Caco-2 (cell line): ENCODE results near the gene TAS1R3. TPM values are rescaled to one million over a fixed set of nuclear protein-coding genes. Genes with fewer than 3 reads are reported as not detected.

Experiments used
- BruUV-seq: library from RNA; stranded (reverse); fragments of 400-500 nt; replicated peaks from 2 replicates; lab custom pipeline; 2021; lab: Mats Ljungman, UMichigan
- CTCF ChIA-PET: fragments of 300-600 bp; sonication (Branson Sonifier 250); formaldehyde crosslinking; loops from one replicate; lab custom pipeline; 2022; ENCODE audit warnings: antibody characterized with exemption; lab: Charles Lee
- POLR2A ChIA-PET: fragments of 300-600 bp; sonication (Branson Sonifier 250); formaldehyde crosslinking; loops from one replicate; lab custom pipeline; 2022; ENCODE audit warnings: antibody characterized with exemption; lab: Charles Lee
- DNase-seq, 2 experiments: peaks; one replicate each; pipeline versions ENCODE4 v3.0.0 to v3.0.0-alpha.2; 2020 to 2022
- H3K27me3 ChIP-seq: replicated peaks from 2 replicates; pipeline ENCODE4 v1.6.0; 2011; ENCODE audit warnings: low read length; ENCODE audit not compliant: control insufficient read depth, insufficient read depth
- H3K36me3 ChIP-seq: 2 replicates; pipeline ENCODE4 v1.5.1; 2011; ENCODE audit warnings: low read length; ENCODE audit not compliant: control insufficient read depth, insufficient read depth
- H3K4me1 ChIP-seq: fragments of 250-450 bp; sonication (Bioruptor Pico); 2 replicates; pipeline ENCODE4 v1.5.1; 2020; ENCODE audit warnings: mild to moderate bottlenecking
- H3K4me3 ChIP-seq: 2 replicates; pipeline ENCODE4 v1.5.1; 2011; ENCODE audit warnings: low read depth, mild to moderate bottlenecking, control low read depth, low read length
- H3K9me3 ChIP-seq: fragments of 250-450 bp; sonication (Bioruptor Pico); 2 replicates; pipeline ENCODE4 v1.5.1; 2020; ENCODE audit warnings: mild to moderate bottlenecking, moderate library complexity
- H3K27ac Mint-ChIP-seq: one replicate; pipeline ENCODE4 v1.8.0; 2022; ENCODE audit warnings: mixed read lengths; ENCODE audit not compliant: unreplicated experiment
- H3K27me3 Mint-ChIP-seq: one replicate; pipeline ENCODE4 v1.8.0; 2022; ENCODE audit warnings: mixed read lengths; ENCODE audit not compliant: insufficient read depth, unreplicated experiment
- H3K36me3 Mint-ChIP-seq: one replicate; pipeline ENCODE4 v1.8.0; 2022; ENCODE audit warnings: mild to moderate bottlenecking, mixed read lengths; ENCODE audit not compliant: insufficient read depth, unreplicated experiment
- H3K4me1 Mint-ChIP-seq: one replicate; pipeline ENCODE4 v1.8.0; 2022; ENCODE audit warnings: low read depth, mixed read lengths; ENCODE audit not compliant: unreplicated experiment
- H3K4me3 Mint-ChIP-seq: one replicate; pipeline ENCODE4 v1.8.0; 2022; ENCODE audit warnings: mild to moderate bottlenecking, moderate library complexity, mixed read lengths; ENCODE audit not compliant: unreplicated experiment
- H3K9me3 Mint-ChIP-seq: one replicate; pipeline ENCODE4 v1.8.0; 2022; ENCODE audit warnings: mixed read lengths; ENCODE audit not compliant: unreplicated experiment
- CTCF ChIP-seq, 2 experiments: fragments of 200-600 bp in 1 of 2; IDR thresholded peaks; 1 replicate in 1 of 2; 2 replicates in 1 of 2; pipeline versions ENCODE4 v1.5.1 to v1.8.0; 2011 to 2022; ENCODE audit warnings: antibody characterized with exemption in 1 of 2, control low read depth in 1 of 2, inconsistent platforms in 1 of 2, low read depth in 1 of 2, low read length in 1 of 2, mild to moderate bottlenecking in 1 of 2, moderate library complexity in 1 of 2; ENCODE audit not compliant: insufficient read depth in 1 of 2, severe bottlenecking in 1 of 2, unreplicated experiment in 1 of 2
- intact Hi-C: fragments of 100-400 bp; cut with micrococcal nuclease; formaldehyde crosslinking; loops from one replicate; pipeline ENCODE4 v1.10.0; 2022; ENCODE audit not compliant: unreplicated experiment
- total RNA-seq: library from RNA; stranded (reverse); gene quantifications from 2 replicates; pipeline ENCODE4 v1.2.3, GENCODE V29; 2022

TAS1R3 gene
- total RNA-seq, 1 experiment from 2014 or later = 0.29 TPM

GRCh38 chr1:1285611-1286311, 45.3 kb upstream of the TAS1R3 start:
- H3K9me3 Mint-ChIP-seq = peaks cover 8% of the 10 kb centered on the region
- Histone ChIP-seq H3K9me3 (no peaks in the 10 kb centered on the region), H3K4me1 (no peaks in the 10 kb centered on the region), H3K36me3 (no peaks in the 10 kb centered on the region), H3K4me3 (no peak overlapping the region), H3K27me3 (no peaks in the 10 kb centered on the region)
- no TSS peak for BruUV-seq
- ChIA-PET CTCF (no interaction called here), POLR2A (no interaction called here)
- intact Hi-C loops = no loop called here
- H3K27me3 Mint-ChIP-seq = peaks cover 3% of the 10 kb centered on the region
- no peak overlapping the region for H3K4me3 Mint-ChIP-seq
- DNase-seq = no peak
- H3K27ac Mint-ChIP-seq = no peak overlapping the region
- peaks cover 9% of the 10 kb centered on the region for H3K36me3 Mint-ChIP-seq
- no peak for TF ChIP-seq CTCF (IDR thresholded peaks at IDR 0.05; ENCODE audit: insufficient read depth in 1 of 2, low read depth in 1 of 2, low read length in 1 of 2, severe bottlenecking in 1 of 2, unreplicated experiment in 1 of 2)
- H3K4me1 Mint-ChIP-seq = no peaks in the 10 kb centered on the region

- DNase-seq = no peak
- Mint-ChIP-seq H3K27me3 (peaks cover 3% of the 10 kb centered on the region), H3K4me3 (no peak overlapping the region), H3K4me1 (no peaks in the 10 kb centered on the region), H3K36me3 (peaks cover 9% of the 10 kb centered on the region), H3K27ac (no peak overlapping the region), H3K9me3 (peaks cover 8% of the 10 kb centered on the region)
- TF ChIP-seq CTCF (IDR thresholded peaks at IDR 0.05; ENCODE audit: insufficient read depth in 1 of 2, low read depth in 1 of 2, low read length in 1 of 2, severe bottlenecking in 1 of 2, unreplicated experiment in 1 of 2) = no peak
- Histone ChIP-seq H3K27me3 (no peaks in the 10 kb centered on the region), H3K9me3 (no peaks in the 10 kb centered on the region), H3K4me1 (no peaks in the 10 kb centered on the region; the same call in 1 of the 2 replicates), H3K36me3 (no peaks in the 10 kb centered on the region), H3K4me3 (no peak overlapping the region)
- intact Hi-C loops = no loop called here
- ChIA-PET POLR2A (no interaction called here), CTCF (no interaction called here)
- BruUV-seq = no TSS peak
Observed at GRCh38 chr1:1286313-1287261, 44.5 kb upstream of the TAS1R3 start.

- H3K36me3 ChIP-seq = no peaks in the 10 kb centered on the region
- no peak overlapping the region for H3K27ac Mint-ChIP-seq
- ChIA-PET CTCF (interaction anchor here (0.6 kb wide), 1 partner anchor 171 kb away, joined by 4 read pairs; no protein-coding TSS in a partner anchor), POLR2A (no interaction called here)
- no TSS peak for BruUV-seq
- H3K4me3 Mint-ChIP-seq = no peak overlapping the region
- no peaks in the 10 kb centered on the region for H3K4me1 Mint-ChIP-seq
- H3K4me3 ChIP-seq = no peak overlapping the region
- peaks cover 3% of the 10 kb centered on the region for H3K27me3 Mint-ChIP-seq
- no peaks in the 10 kb centered on the region; the same call in 1 of the 2 replicates for H3K4me1 ChIP-seq
- TF ChIP-seq CTCF (IDR thresholded peaks at IDR 0.05; ENCODE audit: insufficient read depth in 1 of 2, low read depth in 1 of 2, low read length in 1 of 2, severe bottlenecking in 1 of 2, unreplicated experiment in 1 of 2) = no peak
- H3K36me3 Mint-ChIP-seq = peaks cover 14% of the 10 kb centered on the region
- intact Hi-C loops = no loop called here
- H3K9me3 ChIP-seq = no peaks in the 10 kb centered on the region
- peaks cover 8% of the 10 kb centered on the region for H3K9me3 Mint-ChIP-seq
- DNase-seq = no peak
- no peaks in the 10 kb centered on the region for H3K27me3 ChIP-seq
Observed at GRCh38 chr1:1287288-1288110, 43.6 kb upstream of the TAS1R3 start.
